HG03460 (cell line): ENCODE measurements around the gene WDR13.

Experiments used
- ATAC-seq: cut with Tn5 transposase; IDR thresholded peaks from one replicate; pipeline ENCODE4 v1.9.1; 2021; ENCODE audit not compliant: unreplicated experiment

The WDR13 gene

DNA sequence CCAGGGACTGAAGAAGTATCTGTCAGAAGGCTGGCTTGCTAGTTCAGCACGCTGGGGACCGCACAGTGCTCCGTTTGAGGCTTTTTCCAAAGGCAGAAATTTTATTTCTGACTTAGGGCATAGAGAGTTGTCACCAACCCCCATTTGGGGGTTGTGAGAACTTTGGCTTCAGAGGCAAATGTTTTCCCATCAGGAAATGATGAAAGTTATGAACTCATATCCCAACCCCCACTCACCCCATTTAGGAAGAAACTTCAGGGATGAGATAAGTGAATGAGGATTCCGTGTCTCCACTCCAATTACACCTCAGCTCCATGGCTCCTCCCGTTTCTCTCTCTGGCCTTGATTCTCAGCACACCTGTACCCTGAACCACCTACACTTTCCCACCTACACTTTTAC is 4.3 kb upstream of the WDR13 start:
- no peak for ATAC-seq

DNA sequence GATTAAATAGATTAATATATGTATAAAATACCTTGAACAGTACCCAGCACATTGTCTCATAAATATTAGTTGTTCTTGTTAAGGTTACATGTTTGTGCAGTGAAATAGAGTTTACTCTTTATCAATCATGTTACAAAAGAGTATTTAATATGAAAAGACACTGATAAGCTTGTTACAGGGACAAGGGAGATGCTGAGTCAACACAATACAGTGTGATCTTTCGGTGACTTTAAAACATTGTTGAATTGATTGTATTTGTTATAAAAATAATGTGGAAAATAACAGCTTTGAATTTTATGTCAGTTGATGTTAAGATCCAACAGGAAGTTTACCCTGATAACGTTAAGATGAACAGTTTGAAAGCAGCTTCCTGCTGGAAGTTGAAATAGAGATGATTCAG is 1.4 kb upstream of the WDR13 start:
- no peak for ATAC-seq

- ATAC-seq = no peak
These were observed 1.3 kb downstream of the WDR13 start for GRCh38 chrX:48598614-48599013.

- no peak for ATAC-seq
These were observed 2.0 kb downstream of the WDR13 start for GRCh38 chrX:48599341-48599740.

DNA sequence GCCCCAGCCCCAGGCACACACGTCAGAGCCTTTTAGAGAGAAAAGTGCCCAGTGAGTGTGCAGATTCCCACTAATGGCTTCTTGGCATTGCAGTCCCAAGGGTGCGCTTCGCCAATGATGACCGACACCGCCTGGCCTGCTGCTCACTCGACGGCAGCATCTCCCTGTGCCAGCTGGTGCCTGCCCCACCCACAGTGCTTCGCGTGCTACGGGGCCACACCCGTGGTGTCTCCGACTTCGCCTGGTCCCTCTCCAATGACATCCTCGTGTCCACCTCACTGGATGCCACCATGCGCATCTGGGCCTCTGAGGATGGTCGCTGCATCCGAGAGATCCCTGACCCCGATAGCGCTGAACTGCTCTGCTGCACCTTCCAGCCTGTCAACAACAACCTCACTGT is 2.9 kb downstream of the WDR13 start:
- ATAC-seq = no peak

GRCh38 chrX:48601741-48602394 is 4.6 kb downstream of the WDR13 start:
- ATAC-seq = no peak

GRCh38 chrX:48604701-48605100 is 7.4 kb downstream of the WDR13 start:
- no peak for ATAC-seq

DNA sequence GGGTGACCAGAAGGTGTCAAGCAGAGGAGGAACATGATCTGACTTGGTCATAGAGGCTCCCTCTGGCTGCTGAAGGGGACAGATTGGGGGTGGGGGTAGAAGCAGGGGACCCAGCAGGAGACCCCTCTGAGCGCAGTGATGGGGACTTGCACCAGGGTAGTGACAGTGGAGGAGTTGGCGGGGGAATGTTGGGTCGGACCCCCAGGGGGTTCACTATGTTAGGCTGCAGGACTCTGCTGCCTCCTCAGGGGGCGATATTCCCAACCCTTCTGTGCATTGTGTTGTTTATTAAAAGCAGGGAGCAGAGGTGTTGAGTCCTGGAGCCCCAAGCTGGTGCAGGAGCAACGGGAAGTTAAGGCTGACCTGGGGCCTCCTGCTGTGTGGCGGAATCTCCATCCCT is 8.8 kb downstream of the WDR13 start:
- no peak for ATAC-seq

GRCh38 chrX:48611703-48612102 is 14.4 kb downstream of the WDR13 start:
- no peak for ATAC-seq

- ATAC-seq = no peak
These were observed 16.3 kb downstream of the WDR13 start for GRCh38 chrX:48613502-48614160.

- no peak for ATAC-seq
These were observed 19.3 kb downstream of the WDR13 start for GRCh38 chrX:48616576-48616975.

- ATAC-seq = no peak
These were observed 20.4 kb downstream of the WDR13 start for GRCh38 chrX:48617542-48618340.

DNA sequence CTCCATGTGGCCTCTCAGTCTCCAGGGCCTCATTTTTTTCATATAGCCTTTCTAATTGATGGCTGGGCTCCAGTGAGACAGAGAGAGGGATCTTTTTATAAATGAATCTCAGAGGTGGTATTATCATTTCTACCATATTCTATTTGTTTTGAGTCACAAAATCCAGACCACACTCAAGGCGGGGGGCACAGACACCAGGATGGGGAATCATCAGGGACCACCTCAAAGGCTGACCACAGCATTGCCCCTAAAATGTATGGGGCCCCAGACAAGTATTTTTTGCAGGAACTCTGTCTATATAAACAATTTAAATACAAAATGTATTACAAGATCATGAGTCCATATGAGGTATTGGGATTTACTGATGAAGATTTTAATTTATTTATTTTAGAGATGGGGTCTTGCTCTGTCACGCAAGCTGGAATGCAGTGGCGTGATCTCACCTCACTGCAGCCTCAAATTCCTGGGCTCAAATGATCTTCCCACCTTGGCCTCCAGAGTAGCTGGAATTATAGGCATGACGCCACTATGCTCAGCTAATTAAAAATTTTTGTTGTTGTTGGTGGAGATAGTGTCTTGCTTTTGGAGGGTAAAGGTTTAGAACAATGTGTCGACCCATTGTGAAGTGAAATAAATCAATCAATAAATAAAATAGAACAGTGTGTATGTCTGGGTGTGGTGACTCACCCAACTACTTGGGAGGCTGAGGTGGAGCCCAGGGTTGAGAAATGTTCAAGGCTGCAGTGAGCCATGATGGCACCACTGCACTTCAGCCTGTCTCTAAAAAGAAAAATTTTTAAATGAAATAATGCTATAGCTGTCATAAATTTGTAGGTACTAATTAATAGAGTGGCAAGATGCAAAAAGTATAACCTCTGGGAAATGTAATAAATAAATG is 29.4 kb downstream of the WDR13 start:
- ATAC-seq = no peak

GRCh38 chrX:48631376-48632090 is 34.2 kb downstream of the WDR13 start:
- no peak for ATAC-seq

- no peak for ATAC-seq
These were observed 34.9 kb downstream of the WDR13 start for GRCh38 chrX:48632207-48632606.

- ATAC-seq = no peak
These were observed 39.0 kb downstream of the WDR13 start for GRCh38 chrX:48636301-48636700.

DNA sequence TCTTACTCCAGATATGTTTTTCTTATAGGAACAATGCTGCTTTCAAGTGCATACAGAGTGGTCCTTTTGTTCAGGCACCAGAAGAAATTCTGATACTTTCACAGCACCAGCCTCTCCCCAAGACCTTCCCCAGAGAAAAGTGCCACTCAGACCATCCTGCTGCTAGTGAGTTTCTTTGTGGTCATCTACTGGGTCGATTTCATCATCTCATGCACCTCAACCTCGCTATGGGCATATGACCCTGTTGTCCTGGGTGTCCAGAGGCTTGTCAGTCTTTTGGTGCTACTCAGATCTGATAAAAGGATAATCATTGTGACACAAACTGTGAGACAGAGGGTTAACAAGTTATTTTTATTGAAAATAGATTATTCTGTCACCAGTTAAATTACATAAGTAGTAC is 39.5 kb downstream of the WDR13 start:
- no peak for ATAC-seq

- ATAC-seq = no peak
These were observed 48.4 kb downstream of the WDR13 start for GRCh38 chrX:48645669-48646068.

- ATAC-seq = no peak
These were observed 51.1 kb downstream of the WDR13 start for GRCh38 chrX:48648336-48648751.

DNA sequence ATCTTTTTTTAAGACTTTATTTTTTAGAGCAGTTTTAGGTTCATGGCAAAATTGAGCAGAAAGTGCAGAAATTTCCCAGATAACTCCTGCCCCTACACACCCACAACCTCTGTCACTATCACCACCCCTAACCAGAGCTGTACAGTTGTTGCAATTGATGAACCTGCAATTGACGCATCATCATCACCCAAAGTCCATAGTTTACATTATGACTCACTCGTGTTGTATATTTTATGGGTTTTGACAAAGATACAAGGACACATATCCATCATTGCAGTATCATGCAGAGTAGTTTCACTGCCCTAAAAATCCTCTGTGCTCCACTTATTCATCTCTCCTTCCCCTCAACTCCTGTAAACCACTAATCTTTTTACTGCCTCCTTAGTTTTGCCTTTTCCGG is 51.8 kb downstream of the WDR13 start:
- no peak for ATAC-seq
